Loucy (cell line): Measurements from ENCODE around the gene PLIN1.

Source experiments
- H2AFZ ChIP-seq: fragments of 200-600 bp; sonication (generic); 2 replicates; pipeline ENCODE4 v1.6.0; 2016; ENCODE audit warnings: antibody characterized with exemption, mild to moderate bottlenecking, low read length, moderate library complexity
- H3F3A ChIP-seq: fragments of 200-600 bp; 2 replicates; pipeline ENCODE4 v1.6.0; 2016; ENCODE audit warnings: antibody characterized with exemption, low read depth, mild to moderate bottlenecking
- H3K27me3 ChIP-seq: fragments of 200-600 bp; sonication (generic); 2 replicates; pipeline ENCODE4 v1.6.1; 2014; ENCODE audit warnings: low read length, mild to moderate bottlenecking; ENCODE audit not compliant: insufficient read depth, poor library complexity, severe bottlenecking
- H3K36me3 ChIP-seq: fragments of 200-600 bp; sonication (generic); 2 replicates; pipeline ENCODE4 v1.6.1; 2016; ENCODE audit warnings: low read length; ENCODE audit not compliant: insufficient read depth
- H3K4me1 ChIP-seq: fragments of 200-600 bp; sonication (generic); 2 replicates; pipeline ENCODE4 v1.5.1; 2014; ENCODE audit warnings: low read length, mild to moderate bottlenecking; ENCODE audit not compliant: insufficient read depth, poor library complexity, severe bottlenecking
- H3K4me2 ChIP-seq: fragments of 200-600 bp; sonication (generic); 2 replicates; pipeline ENCODE4 v1.6.0; 2014; ENCODE audit warnings: antibody characterized with exemption, low read length, low read depth, mild to moderate bottlenecking; ENCODE audit not compliant: poor library complexity, severe bottlenecking
- H3K4me3 ChIP-seq: fragments of 200-600 bp; sonication (generic); 2 replicates; pipeline ENCODE4 v1.5.1; 2014; ENCODE audit warnings: low read length, mild to moderate bottlenecking, mixed read lengths; ENCODE audit not compliant: poor library complexity, severe bottlenecking
- H3K79me2 ChIP-seq: fragments of 200-600 bp; sonication (generic); 2 replicates; pipeline ENCODE4 v1.6.1; 2014; ENCODE audit warnings: low read length; ENCODE audit not compliant: insufficient read depth
- H3K9ac ChIP-seq: fragments of 200-600 bp; sonication (generic); 2 replicates; pipeline ENCODE4 v1.6.0; 2014; ENCODE audit warnings: mild to moderate bottlenecking, low read depth, low read length, moderate library complexity; ENCODE audit not compliant: poor library complexity, severe bottlenecking
- H3K9me2 ChIP-seq: fragments of 200-600 bp; sonication (generic); replicated peaks from 2 replicates; pipeline ENCODE4 v1.6.1; 2016; ENCODE audit warnings: low read depth, low read length, mixed read lengths
- H3K9me3 ChIP-seq: fragments of 200-600 bp; sonication (generic); 2 replicates; pipeline ENCODE4 v1.6.1; 2014; ENCODE audit warnings: mild to moderate bottlenecking, antibody characterized with exemption, low read length, low read depth; ENCODE audit not compliant: insufficient read depth
- H4K20me1 ChIP-seq: fragments of 200-600 bp; sonication (generic); 2 replicates; pipeline ENCODE4 v1.6.0; 2014; ENCODE audit warnings: antibody characterized with exemption, low read length, mild to moderate bottlenecking; ENCODE audit not compliant: insufficient read depth, poor library complexity, severe bottlenecking
- CTCF ChIP-seq: fragments of 200-600 bp; sonication (generic); conservative IDR thresholded peaks from 2 replicates; pipeline ENCODE4 v1.5.1; 2014; ENCODE audit warnings: mild to moderate bottlenecking, antibody characterized with exemption, low read length
- EZH2phosphoT487 ChIP-seq: fragments of 200-600 bp; IDR thresholded peaks from 2 replicates; pipeline ENCODE4 v1.6.1; 2018; ENCODE audit warnings: antibody characterized with exemption, mild to moderate bottlenecking, moderate library complexity, borderline replicate concordance

The PLIN1 gene

GRCh38 chr15:89680282-89680873 is 1.2 kb upstream of the PLIN1 start:
- Histone ChIP-seq H3K9ac (no peak overlapping the region), H4K20me1 (no peaks in the 10 kb centered on the region), H2AFZ (no peak overlapping the region), H3K9me3 (no peaks in the 10 kb centered on the region), H3K79me2 (no peaks in the 10 kb centered on the region), H3K4me3 (no peak overlapping the region), H3K4me1 (no peaks in the 10 kb centered on the region), H3K9me2 (no peaks in the 10 kb centered on the region), H3K27me3 (no peaks in the 10 kb centered on the region), H3K4me2 (no peak overlapping the region), H3K36me3 (no peaks in the 10 kb centered on the region), H3F3A (no peaks in the 10 kb centered on the region)
- TF ChIP-seq EZH2phosphoT487 (no peak), CTCF (no peak)

GRCh38 chr15:89677381-89677780 is 1.8 kb downstream of the PLIN1 start:
- H3K9ac ChIP-seq = no peak overlapping the region
- H3K4me2 ChIP-seq = no peak overlapping the region
- H3F3A ChIP-seq = no peaks in the 10 kb centered on the region
- no peak for TF ChIP-seq EZH2phosphoT487
- no peak for TF ChIP-seq CTCF
- no peak overlapping the region for H3K4me3 ChIP-seq
- H3K9me3 ChIP-seq = no peaks in the 10 kb centered on the region
- no peaks in the 10 kb centered on the region for H3K36me3 ChIP-seq
- H3K27me3 ChIP-seq = no peaks in the 10 kb centered on the region
- H3K9me2 ChIP-seq = no peaks in the 10 kb centered on the region
- H3K4me1 ChIP-seq = no peaks in the 10 kb centered on the region
- no peaks in the 10 kb centered on the region for H4K20me1 ChIP-seq
- no peak overlapping the region for H2AFZ ChIP-seq
- H3K79me2 ChIP-seq = no peaks in the 10 kb centered on the region

DNA sequence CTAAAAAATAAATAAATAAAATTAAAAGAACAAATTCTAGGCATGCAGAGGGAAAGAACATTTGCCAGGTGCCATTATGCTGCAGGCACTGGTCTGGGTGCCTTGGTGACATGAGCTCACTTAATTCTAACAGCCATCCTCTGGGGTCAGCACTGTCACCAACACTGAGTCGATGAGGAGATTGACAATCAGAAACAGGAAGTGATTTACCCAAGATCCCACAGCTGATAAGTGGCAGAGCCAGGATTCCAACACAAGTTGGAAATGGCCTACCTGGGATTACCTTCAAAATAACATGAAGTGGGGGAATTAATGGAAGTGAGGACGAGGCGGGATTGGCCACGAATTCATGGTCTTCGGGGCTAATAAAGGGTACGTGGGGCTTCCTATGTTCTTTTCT is 3.6 kb downstream of the PLIN1 start:
- Histone ChIP-seq H3K9me3 (no peaks in the 10 kb centered on the region), H4K20me1 (no peaks in the 10 kb centered on the region), H2AFZ (no peak overlapping the region), H3F3A (no peaks in the 10 kb centered on the region), H3K4me3 (no peak overlapping the region), H3K9me2 (no peaks in the 10 kb centered on the region), H3K4me2 (no peak overlapping the region), H3K4me1 (peaks cover 4% of the 10 kb centered on the region), H3K79me2 (no peaks in the 10 kb centered on the region), H3K27me3 (no peaks in the 10 kb centered on the region), H3K9ac (no peak overlapping the region), H3K36me3 (no peaks in the 10 kb centered on the region)
- TF ChIP-seq EZH2phosphoT487 (no peak), CTCF (no peak)
